Stomach (tissue), 9 donors: ENCODE data around the gene GNB1L. TPM values are rescaled to one million over a fixed set of nuclear protein-coding genes. Genes with fewer than 3 reads are reported as not detected.
A peak's percentile ranks its signal among the peaks of the same experiment; 100 is the strongest.

ENCODE experiments used
- DNase-seq, 2 donors: peaks; one replicate each; pipeline versions ENCODE4 v3.0.0 to v3.0.0-alpha.2; 2013 to 2019
- H3K27ac ChIP-seq, 5 donors: fragments of 200-600 bp in 4 of 5; sonication (generic) in 4 of 5; one replicate each; pipeline ENCODE4 v1.5.1; 2013 to 2019; ENCODE audit warnings: mild to moderate bottlenecking in 1 of 5, moderate library complexity in 1 of 5
- H3K27me3 ChIP-seq, 3 donors: fragments of 200-600 bp; sonication (generic); one replicate each; pipeline ENCODE4 v1.5.1; 2017 to 2019; ENCODE audit warnings: mixed run types in 1 of 3
- H3K36me3 ChIP-seq, 4 donors: fragments of 200-600 bp; sonication (generic); 1 replicate in 3 of 4; 2 replicates in 1 of 4; pipeline ENCODE4 v1.5.1; 2016 to 2019
- H3K4me1 ChIP-seq, 4 donors: fragments of 200-600 bp; sonication (generic); one replicate each; pipeline ENCODE4 v1.5.1; 2016 to 2019
- H3K4me3 ChIP-seq, 4 donors: fragments of 200-600 bp; sonication (generic) in 3 of 4; one replicate each; pipeline ENCODE4 v1.5.1; 2016 to 2019; ENCODE audit warnings: mild to moderate bottlenecking in 1 of 4
- H3K9me3 ChIP-seq, 4 donors: fragments of 200-600 bp; sonication (generic); one replicate each; pipeline ENCODE4 v1.5.1; 2016 to 2019
- EP300 ChIP-seq: sonication (generic); formaldehyde crosslinking; IDR thresholded peaks from one replicate; pipeline ENCODE4 v1.6.1; 2017; ENCODE audit warnings: antibody characterized with exemption
- POLR2A ChIP-seq, 4 donors: fragments of 450-650 bp; IDR thresholded peaks; one replicate each; pipeline ENCODE4 v1.6.1; 2016; ENCODE audit warnings: antibody characterized with exemption in 4 of 4, control low read depth in 2 of 4, mild to moderate bottlenecking in 1 of 4, moderate library complexity in 1 of 4
- POLR2AphosphoS5 ChIP-seq, 3 donors: sonication (generic); formaldehyde crosslinking; IDR thresholded peaks; one replicate each; pipeline ENCODE4 v1.6.1; 2016; ENCODE audit warnings: antibody characterized with exemption in 3 of 3
- WGBS, 5 donors: extraction: QIAGEN DNeasy Blood & Tissue Kit in 3 of 5; methylation state at CpG; one replicate each; pipeline versions ENCODE4 v1.1.5 to v1.1.7; 2013 to 2018; 5-methylcytosine and 5-hydroxymethylcytosine counted together
- intact Hi-C: fragments of 100-400 bp; cut with DNase I; formaldehyde crosslinking; loops from one replicate; pipeline ENCODE4 v1.15.1; 2023; ENCODE audit warnings: low total_unique reads
- polyA plus RNA-seq, 3 donors: library from polyadenylated mRNA; stranded (reverse); fragments of 200-250 nt; gene quantifications; one replicate each; pipeline ENCODE4 v1.2.3, GENCODE V29; 2013
- total RNA-seq, 5 donors: library from RNA; depleted of rRNA; stranded (reverse); fragments of >200 nt; gene quantifications; one replicate each; pipeline versions ENCODE4 v1.1.0 to v1.2.3, GENCODE V29; 2014 to 2016
- TF ChIP-seq, protein P1 (sequence below), 7 experiments: fragments of 450-650 bp in 4 of 7; fragments of 200-600 bp in 3 of 7; sonication (generic) in 3 of 7; IDR thresholded peaks; one replicate each; pipeline ENCODE4 v1.5.1; 2016 to 2019; ENCODE audit warnings: antibody characterized with exemption in 7 of 7, control low read depth in 2 of 7, mild to moderate bottlenecking in 1 of 7
- donor health status: healthy with polysubstance abuse.
- donor health status: Bipolar disorder and iron deficiency.
- donor health status: healthy.

Gene GNB1L
- total and polyA plus RNA-seq, 8 donors: 0.29 to 6.8 (median 3.1) TPM; not detected in 1

DNA sequence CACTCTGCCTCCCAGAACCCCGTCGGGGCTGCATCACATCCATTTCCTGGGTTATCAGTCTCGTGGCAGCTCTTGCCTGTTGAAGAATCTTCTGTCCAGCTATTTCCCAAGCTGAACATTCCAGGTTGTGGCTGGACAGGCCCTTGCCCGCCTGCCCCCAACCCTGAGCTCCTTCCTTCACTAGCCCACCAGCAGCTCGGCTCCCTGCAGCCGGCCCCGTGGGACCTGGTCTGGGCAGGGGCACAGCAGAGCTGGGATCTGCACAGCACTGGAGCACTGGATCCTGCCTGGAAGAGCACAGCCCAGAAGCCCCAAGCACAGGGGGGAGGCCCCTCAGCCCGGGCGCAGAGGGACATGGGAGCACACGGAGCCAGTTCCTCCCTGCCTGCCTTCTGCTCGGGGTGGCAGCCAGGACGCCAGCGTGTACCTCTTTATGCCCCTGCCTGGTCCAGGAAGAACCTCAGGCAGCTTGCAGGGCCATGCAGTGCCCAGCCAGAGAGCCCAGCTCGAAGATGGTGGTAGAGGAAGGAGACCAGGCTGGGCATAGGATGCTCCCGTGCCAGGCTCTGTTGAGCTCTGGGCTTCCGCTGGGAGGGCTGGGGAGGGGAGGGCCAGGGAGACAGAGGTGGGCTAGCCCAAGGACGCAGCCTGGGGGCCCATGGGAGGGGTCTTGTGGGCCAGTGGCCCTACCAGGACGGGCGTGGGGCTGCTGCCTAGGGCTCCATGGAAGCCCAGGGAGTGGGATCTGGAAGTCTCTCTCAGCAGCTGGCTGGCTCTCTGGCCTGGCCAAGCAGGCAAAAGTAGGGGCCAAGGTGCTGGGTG lies 16.6 kb upstream of the GNB1L start:
- H3K9me3 ChIP-seq: no peaks in the 10 kb centered on the region
- H3K36me3 ChIP-seq: peaks cover 0 to 18% (median 13%) of the 10 kb centered on the region in 4 donors
- no peaks in the 10 kb centered on the region for H3K27me3 ChIP-seq
- no peak overlapping the region for H3K4me3 ChIP-seq
- peak in 1 of 2 donors; percentile 1 for DNase-seq
- TF ChIP-seq POLR2A (IDR thresholded peaks at IDR 0.05) (no peak), EP300 (no peak), POLR2AphosphoS5 (IDR thresholded peaks at IDR 0.05) (no peak)
- TF ChIP-seq, protein P1, sequence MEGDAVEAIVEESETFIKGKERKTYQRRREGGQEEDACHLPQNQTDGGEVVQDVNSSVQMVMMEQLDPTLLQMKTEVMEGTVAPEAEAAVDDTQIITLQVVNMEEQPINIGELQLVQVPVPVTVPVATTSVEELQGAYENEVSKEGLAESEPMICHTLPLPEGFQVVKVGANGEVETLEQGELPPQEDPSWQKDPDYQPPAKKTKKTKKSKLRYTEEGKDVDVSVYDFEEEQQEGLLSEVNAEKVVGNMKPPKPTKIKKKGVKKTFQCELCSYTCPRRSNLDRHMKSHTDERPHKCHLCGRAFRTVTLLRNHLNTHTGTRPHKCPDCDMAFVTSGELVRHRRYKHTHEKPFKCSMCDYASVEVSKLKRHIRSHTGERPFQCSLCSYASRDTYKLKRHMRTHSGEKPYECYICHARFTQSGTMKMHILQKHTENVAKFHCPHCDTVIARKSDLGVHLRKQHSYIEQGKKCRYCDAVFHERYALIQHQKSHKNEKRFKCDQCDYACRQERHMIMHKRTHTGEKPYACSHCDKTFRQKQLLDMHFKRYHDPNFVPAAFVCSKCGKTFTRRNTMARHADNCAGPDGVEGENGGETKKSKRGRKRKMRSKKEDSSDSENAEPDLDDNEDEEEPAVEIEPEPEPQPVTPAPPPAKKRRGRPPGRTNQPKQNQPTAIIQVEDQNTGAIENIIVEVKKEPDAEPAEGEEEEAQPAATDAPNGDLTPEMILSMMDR (IDR thresholded peaks at IDR 0.05): no peak
- peaks cover 0 to 29% (median 21%) of the 10 kb centered on the region in 4 donors for H3K4me1 ChIP-seq
- no peak overlapping the region for H3K27ac ChIP-seq
- intact Hi-C loops: no loop called here
- WGBS, 5 donors: 81 to 89% (median 84%) methylated on average over 10 to 19 of the region's 19 CpGs

DNA sequence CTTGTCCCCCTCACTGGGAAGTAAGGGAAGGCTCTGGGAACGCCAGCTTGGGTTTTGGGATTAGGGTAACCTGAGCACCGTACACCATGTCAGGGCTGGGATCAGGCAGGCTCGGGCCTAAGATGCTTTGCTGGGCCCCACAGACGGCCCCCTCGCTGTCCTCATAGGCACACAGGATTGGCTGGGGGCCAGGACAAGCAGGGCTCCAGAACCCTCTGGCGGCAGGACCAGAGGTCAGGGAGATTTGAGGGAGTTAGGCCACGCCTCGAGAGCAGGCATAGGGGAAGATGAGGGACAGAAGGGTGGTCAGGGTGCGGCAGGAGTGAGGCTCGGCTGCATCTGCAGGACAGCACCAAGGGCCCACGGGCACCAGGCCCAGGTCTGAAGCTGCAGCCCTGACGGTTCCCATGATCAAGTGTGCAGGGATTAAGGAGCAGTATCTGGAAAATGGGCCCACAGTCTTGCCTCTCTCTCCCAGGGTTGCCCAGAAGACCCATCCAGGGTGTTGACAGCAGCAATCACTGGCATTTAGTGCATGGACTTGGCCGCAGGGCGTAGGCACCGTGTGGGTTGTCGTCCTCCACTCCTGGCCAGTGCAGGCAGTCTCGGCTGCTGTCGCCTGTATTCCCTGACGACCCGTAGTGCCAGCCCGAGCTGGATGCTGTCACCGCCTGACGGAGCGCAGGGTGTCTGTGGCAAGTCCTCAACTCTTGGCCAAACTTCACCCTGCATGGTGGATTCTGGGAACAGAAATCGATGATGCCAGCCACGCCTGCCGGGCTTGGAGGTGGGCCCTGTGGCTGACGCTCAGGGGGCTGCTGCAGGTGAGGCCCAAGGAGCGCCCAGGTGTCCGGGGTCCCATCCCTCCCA lies 15.7 kb upstream of the GNB1L start:
- no peaks in the 10 kb centered on the region for H3K9me3 ChIP-seq
- TF ChIP-seq POLR2AphosphoS5 (IDR thresholded peaks at IDR 0.05): no peak
- DNase-seq: peak in 1 of 2 donors; percentile 6
- H3K27me3 ChIP-seq: no peaks in the 10 kb centered on the region
- no peak overlapping the region for H3K4me3 ChIP-seq
- WGBS, 5 donors: 76 to 86% (median 81%) methylated on average over 16 to 30 of the region's 30 CpGs
- H3K27ac ChIP-seq: no peak overlapping the region
- peaks cover 0 to 10% (median 5%) of the 10 kb centered on the region in 4 donors for H3K36me3 ChIP-seq
- intact Hi-C loops: no loop called here
- peaks cover 0 to 29% (median 20%) of the 10 kb centered on the region in 4 donors for H3K4me1 ChIP-seq

DNA sequence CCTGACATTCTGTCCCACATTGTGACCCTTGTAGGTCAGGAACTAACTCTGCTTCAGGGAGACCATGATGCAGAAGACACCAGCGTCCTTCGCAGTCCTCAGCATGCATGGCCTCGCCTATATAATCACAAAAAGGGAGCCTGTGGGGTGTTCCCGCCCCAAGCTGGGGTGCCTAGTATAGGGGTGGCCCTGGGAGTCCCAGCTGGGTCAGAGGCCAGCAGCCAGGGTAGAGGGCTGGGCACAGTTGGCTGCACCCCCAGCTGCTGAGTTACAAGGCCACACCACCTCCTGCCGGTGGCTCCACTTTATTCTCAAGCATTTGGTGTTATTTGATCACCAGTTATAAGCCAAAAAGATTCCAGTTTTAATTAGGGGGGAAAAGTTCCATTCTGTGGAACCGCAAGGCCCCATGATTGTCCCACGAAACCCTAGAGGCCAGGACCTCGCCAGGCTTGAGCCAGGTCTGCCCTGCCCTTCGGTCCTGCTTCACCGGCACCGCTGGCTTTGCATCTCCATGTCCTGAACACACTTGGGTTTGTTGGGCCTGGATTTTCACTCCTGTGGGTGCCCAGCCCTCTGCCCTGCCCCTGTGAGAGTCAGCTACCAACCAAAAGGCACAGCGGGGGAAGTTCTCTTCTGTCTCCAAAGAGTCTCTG lies 15.0 kb upstream of the GNB1L start:
- H3K9me3 ChIP-seq: no peaks in the 10 kb centered on the region
- H3K4me3 ChIP-seq: no peak overlapping the region
- peaks cover 0 to 23% (median 13%) of the 10 kb centered on the region in 4 donors for H3K4me1 ChIP-seq
- H3K36me3 ChIP-seq: peaks cover 0 to 2% (median 0%) of the 10 kb centered on the region in 4 donors
- no peak overlapping the region for H3K27ac ChIP-seq
- TF ChIP-seq POLR2A (IDR thresholded peaks at IDR 0.05) (no peak), POLR2AphosphoS5 (IDR thresholded peaks at IDR 0.05) (no peak), EP300 (no peak)
- TF ChIP-seq, protein P1 (IDR thresholded peaks at IDR 0.05): no peak
- peak in 1 of 2 donors; percentile 3 for DNase-seq
- intact Hi-C loops: no loop called here
- WGBS, 5 donors: 76 to 87% (median 83%) methylated on average over 12 of the region's 12 CpGs
- no peaks in the 10 kb centered on the region for H3K27me3 ChIP-seq

DNA sequence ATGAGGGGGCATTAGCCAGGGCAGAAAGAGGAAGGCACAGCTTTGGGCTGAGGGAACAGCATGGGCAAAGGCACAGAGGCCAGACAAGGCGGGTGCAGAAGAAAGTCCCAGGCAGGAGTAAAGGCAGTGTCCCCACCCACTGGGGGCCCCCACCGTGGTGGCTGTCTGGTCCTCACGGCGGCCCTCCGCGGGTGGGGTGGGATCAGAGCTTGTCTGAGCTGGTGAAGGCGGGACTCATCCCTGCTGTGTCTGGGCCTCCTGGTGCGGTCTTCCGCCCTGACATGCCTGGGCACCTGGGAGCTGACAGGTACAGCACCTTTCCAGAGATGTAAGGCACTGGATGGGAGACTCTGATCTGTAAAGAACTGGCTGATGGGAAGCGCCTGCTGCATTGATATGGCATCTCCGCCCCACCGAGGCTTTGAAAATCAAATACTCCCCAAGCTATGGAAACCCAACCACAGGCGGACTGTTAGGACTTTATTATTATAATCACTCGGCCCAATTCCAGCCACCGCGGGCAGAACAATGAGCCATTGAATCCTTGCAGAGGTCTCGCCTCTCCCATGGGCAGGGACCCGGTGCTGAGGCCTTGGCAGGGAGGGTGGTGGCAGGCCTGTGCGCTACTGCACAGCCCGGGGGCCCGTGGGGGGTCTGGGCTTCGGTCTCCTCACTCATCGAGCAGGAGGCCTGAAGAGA lies 14.2 kb upstream of the GNB1L start:
- whole genome bisulfite sequencing, 5 donors: 38 to 77% (median 48%) methylated on average over 19 to 23 of the region's 23 CpGs
- H3K27ac ChIP-seq: no peak overlapping the region
- no peaks in the 10 kb centered on the region for H3K27me3 ChIP-seq
- TF ChIP-seq POLR2A (IDR thresholded peaks at IDR 0.05) (no peak), EP300 (no peak), POLR2AphosphoS5 (IDR thresholded peaks at IDR 0.05) (no peak)
- TF ChIP-seq, protein P1 (IDR thresholded peaks at IDR 0.05): no peak
- DNase-seq: peak in 1 of 2 donors; percentile 47
- no peaks in the 10 kb centered on the region for H3K36me3 ChIP-seq
- intact Hi-C loops: no loop called here
- H3K9me3 ChIP-seq: no peaks in the 10 kb centered on the region
- H3K4me3 ChIP-seq: no peak overlapping the region
- H3K4me1 ChIP-seq: peaks cover 0 to 16% (median 6%) of the 10 kb centered on the region in 4 donors
